Right hindlimb (tissue), 1 donor: ENCODE measurements around the gene GRID1.

Experiments used
- DNase-seq: peaks from one replicate; pipeline ENCODE4 v3.0.0-alpha.2; 2018

The GRID1 gene

DNA sequence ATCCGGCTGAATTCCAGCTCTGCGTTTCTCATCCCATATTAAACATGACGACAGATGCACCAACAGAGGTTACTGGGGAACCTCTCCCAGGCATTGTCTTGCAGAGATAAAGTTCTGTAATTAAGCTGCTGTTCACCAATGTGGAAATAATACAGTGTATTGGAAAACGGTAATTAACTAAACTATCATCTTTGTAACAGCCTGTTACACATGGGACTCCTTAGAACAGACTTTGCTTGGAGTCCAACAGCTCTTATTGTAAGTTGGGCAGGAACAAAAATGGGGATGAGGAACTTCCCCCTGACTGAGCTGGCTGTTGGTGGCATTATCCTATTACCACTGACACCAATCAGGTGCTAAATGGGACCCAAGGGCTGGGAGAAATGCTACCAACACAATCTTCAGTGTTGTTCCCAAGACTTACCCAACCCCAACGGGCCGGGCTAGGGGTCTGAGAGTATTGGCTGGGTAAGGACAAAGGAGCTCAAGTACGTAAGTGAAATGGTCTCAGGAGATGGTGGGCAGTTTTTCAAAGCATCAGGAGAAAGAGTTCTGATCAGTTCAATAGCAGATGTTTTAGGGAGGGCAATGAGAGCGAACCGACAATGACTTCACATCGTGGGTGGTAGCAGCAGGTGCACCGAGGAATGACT is 759.4 kb downstream of the GRID1 start:
- no peak for DNase-seq

DNA sequence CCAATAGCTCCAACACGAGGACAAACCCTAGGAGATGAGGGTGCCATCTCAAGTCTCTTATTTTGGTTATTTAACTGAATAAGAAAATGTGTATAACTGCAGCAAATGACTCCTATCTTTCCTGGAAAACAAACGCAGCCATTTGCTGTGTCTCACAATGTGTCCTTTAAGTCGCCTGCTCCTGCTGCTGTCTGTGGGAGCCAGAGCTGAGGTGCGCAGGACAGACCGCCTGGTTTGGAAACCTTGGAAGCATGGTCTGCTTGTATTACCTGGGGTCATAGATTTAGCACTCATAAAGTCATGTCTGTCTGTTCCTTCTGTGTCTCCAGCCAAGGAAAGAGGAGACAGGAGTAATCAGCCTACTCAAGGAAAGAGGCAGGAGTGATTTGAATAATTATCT is 760.2 kb downstream of the GRID1 start:
- DNase-seq, result no peak

DNA sequence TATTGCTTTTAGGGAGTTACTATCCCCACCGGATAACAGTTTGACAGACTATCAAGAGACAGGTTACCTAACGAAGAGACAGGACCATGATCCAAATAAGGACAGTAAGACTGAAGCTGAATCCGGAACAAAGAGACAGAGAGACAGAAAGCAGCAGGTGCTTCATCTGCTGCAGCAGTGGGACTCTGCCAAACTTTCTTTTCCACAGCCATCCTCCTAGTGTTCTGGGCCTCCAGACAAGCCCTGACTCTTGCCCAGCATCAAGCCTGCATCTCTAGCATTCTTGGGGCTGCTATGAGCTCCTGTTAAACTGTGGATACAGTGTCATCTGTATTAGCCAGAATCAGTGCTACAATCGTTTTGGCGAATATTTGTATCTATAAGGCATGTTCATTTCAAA is 761.7 kb downstream of the GRID1 start:
- DNase-seq, result no peak

DNA sequence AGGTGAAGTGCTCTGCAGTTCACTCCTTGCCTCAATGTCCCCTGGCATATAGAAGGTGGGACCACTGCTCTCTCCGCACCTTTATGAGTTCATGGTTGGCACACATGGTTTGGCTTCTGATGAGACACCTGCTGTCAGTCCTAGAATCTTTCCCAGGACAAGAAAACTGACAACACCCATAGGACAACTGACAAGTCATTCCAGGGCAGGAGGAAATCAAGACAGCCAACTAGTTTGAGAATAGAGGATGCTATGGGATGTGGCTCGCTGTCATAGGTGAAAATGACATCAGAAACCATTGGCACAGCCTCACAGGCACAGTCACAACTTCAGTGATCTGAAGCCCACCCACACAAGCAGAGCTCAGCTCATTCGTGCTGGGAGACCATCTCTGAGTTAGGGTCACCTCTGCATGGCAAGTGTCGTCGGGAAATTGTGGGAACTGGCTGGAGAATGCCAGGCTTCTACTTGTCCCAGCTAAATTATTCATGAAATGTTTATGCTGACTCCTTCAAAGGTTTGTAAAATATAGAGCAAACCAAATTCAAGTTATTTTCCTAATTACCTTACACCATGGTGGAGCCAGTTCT is 762.4 kb downstream of the GRID1 start:
- no peak for DNase-seq

DNA sequence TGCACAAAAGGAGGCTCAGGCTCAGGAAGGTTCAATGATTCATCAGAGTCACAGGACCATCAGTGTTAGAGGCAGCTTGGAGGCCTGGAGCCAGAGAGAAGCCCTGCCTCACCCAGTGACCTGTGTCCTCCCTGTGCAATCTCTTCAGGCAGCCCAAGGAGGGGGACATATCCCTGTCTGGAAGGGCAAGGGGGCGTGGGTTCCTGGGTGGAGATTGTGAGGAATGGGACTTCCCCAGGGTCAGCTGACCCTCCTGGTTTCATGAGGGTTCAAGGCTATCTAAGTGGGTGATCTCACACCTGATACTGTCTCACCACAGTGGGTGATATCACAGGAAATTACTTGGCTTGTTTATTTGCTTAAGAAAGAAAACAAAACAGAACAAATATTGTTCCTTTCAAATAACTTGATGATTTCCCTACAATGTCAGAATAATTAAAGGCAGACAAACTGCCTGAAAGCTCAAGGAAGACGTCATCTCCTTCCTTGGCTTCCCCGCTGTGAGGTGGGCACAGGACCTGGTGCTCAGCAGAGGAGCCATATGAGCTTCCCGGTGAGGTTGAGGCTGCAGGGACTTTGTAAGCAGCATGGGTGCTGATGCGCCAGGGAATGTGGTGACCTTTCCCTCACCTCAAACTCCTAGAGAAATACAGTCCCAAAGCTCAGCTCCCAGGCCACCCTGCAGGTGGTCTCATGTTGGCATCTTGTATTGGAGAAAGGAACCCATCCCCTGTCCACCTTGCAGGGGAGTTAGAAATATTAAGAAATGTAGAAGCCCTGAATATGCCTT is 763.2 kb downstream of the GRID1 start:
- no peak for DNase-seq

DNA sequence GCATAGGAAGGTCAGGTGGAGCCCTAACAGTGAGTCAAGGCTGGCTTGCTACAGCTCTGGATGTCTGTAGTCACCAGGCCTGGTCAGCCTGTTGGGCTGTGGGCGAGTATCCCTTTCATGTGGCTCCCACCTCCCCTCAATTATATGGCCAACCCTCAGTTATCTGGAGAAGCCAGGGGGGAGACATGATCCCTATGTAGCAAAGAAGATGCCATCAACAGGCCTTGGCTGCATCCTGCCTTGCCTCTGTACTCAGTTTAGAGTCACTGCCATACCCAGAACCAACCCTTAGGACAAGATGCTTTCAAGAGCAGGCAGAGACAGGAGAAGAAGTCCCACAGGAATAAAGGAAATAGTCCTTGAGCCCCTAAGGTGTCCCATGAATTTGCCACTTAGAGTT is 763.9 kb downstream of the GRID1 start:
- no peak for DNase-seq

DNA sequence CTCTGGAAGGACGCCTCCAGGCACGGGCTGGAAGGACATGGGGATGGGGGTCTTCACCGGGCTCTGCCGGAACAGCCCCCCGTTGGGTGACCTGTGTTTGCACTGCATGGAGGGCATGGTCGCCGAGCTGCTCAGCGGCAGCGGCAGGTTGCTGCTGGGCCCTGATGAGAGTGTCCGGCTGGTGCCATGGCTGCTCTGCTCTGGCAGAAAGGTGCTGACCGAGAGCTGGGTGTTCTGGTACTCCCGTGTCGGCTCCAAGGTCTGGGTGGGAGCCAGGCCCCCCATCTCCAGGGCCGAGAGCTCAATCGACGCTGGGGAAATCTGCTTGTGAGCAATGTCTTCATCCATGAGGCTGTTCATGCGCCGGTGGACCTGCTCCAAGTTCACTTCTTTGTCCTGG is 764.3 kb downstream of the GRID1 start:
- DNase-seq, result no peak

DNA sequence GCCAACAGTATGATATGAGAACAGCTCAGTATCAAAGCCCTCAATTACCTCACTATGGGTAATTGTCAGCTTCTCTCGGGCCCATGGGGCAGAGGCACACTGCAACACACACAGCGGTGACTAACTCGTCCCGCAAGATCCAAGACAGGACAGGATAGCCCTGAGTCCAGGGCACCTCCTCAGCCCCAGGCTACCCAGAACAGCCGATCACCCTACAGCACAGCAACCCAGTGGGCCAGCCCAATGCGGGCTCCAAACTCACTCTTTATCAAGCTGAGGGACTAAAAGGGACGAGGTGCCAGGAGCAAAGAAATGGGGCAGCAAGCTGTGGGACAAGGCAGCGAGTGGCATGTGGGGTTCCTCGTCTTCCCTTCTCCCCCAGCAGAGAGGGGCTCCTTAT is 765.1 kb downstream of the GRID1 start:
- DNase-seq, result no peak

DNA sequence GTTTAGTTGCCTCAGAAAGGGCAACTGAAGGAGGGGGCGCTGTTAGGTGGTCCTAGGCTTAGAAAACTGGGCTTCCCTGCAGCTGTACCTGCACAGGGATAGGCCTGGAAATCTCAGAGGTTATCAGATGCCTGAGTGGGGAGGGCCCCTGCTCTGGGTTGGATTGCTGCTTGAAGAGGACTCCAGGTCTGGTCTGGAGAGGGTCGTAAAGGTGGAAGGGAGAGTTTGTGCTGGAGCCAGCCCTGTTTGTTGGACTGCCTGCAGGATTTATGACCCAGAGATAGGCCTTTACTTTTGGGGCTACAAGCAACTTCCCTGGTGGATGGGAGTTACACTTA is 765.9 kb downstream of the GRID1 start:
- no peak for DNase-seq

DNA sequence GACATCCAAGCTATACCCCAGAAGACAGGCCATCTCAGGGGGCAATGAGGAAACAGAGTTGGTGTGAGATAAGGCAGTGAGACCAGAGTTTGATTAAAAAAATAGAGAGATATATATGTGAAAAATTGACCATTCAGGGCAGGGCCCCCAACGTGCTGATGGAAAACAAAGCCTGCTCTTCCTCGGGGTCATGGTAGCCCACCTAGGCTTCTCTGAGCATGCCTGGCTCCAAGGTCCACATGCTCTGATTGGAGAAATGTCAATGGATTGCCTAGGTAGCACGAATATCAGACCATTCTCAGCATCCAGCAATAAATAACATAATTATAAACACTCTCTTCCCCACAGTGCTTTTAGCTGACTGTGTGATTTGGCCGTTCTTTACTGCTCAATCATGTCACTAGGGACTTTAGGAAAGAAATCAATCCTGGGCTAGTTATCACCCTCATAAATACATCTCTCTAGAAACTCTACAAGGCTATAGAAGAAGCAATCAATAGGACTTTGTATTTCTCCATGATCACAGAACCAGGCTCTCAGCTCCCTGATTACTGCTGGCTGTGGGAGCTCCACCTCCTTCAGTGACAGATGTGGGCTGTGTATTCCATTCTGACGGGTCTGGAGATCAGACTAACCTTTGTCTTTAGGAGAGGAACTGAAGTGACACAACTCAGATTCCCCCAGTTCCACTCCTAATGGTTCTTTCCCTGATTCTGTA is 766.4 kb downstream of the GRID1 start:
- DNase-seq, result no peak

DNA sequence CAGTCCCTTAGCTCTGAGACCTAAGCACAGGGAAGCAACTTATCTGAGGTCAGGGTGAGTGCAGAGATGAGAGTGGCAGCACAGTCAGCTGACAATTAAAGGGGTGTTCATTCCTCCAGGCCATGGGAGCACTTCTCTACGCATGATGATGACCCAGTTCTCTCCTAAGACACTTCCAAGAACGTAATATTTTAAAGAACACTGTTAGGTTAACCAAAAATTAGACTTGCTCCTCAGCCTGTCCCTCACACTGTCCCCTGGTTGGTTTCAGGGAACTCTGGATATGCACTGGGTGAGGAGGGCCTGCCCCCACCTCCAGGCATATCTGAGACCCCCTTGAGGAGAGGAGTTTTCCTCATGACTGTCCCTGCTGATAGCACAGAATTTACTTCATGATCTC is 767.5 kb downstream of the GRID1 start:
- DNase-seq, result no peak

DNA sequence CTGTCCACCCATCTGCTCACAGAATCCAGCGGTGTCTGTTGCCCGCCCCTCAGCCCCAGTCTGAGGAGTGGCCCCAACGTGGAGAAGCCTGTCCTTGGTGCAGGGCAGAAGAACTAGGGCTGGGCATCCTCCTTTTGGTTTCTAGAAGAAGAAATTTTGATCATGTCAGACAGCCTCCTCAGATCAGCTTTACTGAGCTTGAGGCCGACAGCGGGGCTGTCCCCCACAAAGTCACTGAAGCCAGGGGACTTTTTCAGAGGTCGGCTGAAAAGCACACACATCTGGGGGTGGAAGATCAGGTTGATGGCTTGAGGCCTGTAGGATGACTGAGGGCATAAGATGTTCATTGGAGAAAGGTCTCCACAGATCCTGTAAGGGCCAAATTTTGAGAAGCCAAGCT is 767.9 kb downstream of the GRID1 start:
- DNase-seq, result no peak

DNA sequence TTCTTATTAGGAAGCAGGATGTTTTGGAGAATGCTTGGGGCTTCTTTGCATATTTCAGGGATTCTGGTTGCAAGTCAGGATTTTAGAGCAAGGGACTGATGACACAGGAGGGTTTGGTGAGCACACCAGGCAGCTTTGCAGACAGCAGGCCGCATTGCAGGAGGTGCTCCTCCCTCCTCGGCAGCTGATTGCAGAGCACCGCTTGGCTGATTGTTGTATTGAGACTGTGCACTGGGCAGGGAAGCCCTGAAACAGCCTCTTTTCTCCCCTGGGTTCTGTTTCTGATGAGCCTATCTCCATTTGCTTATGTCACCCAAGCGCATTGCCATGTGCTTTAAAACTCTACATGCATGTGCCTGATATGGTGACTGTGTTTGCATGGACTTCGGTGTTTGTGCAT is 769.6 kb downstream of the GRID1 start:
- no peak for DNase-seq

DNA sequence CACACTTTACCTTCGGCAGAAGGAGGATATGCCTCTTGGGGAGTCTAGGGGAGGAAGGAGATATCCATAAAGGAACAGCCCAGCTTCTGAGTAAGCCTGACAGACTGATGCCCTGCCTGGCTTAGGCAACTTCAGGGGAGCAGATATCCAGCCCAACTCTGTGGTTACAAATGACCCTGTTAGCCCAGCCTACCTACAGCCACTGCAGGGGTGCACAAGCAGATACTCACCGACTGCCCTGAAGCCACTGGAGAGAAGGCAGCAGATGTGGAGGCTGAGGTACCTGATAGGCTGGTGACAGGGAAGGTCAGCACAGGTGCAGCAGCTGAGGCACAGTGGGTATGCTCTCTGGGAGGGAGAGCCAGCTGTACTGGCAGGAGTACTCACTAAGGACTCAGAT is 770.2 kb downstream of the GRID1 start:
- no peak for DNase-seq

DNA sequence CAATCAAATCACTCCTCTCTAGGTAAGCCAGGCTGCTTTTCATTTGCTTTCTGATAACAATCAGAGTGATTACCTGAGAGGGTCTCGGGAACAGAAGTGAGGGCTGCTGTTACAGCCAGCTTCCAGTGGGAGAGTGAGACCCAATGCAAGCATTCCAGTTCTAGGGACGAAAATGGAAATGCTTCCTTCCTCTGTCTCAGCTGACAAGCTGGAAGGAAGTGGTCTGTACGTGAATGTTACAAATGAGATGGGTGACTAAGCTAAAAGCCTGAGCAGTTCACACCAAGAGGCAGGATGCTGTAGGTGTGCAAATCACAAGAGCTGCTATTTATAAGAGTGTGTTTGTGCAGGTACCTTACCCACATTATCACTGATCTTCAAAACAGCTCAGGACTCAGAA is 772.4 kb downstream of the GRID1 start:
- DNase-seq, result no peak

DNA sequence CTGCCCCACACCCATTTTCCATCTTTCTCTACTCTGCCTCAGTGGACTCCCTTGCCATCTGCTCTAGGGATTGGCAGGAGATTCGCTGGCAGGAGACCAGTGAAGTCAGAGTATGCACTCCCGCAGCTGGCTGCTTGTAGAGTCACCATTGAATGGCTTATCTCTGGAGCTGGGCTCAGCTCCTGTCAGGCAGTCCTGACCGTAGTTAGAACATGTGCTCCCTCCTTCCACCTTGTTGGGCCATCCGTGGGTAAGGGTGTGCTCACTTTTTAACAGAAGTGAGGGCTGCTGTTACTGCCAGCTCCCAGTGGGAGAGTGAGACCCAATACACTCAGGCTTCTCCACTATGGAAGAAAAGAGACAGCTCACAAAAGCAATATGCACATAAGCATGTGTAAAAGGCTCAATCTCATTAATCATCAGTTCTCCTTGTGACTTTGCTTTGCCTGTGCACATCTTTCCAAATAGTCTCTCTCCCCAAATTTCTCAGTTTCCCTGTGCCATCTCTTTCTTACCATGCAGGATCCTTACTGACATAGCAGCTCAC is 773.3 kb downstream of the GRID1 start:
- no peak for DNase-seq

DNA sequence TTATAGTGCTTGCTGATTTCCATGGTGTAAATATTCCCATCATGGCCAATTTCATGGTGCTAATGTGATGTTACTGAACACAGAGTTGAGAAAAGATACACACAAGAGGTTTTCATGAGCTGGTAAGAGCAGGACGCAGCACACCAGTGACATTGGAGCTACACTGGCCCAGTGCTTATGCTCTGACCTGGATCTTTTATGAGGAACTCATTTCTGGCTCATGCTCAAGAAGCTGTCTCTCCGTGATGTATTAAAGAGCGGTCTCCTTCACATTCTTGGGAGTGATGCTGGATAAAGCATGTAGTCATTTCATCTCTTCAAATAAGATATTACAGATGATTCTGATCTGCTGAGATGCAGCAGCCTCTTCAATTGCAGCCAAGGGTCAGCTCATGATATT is 785.2 kb downstream of the GRID1 start:
- no peak for DNase-seq

DNA sequence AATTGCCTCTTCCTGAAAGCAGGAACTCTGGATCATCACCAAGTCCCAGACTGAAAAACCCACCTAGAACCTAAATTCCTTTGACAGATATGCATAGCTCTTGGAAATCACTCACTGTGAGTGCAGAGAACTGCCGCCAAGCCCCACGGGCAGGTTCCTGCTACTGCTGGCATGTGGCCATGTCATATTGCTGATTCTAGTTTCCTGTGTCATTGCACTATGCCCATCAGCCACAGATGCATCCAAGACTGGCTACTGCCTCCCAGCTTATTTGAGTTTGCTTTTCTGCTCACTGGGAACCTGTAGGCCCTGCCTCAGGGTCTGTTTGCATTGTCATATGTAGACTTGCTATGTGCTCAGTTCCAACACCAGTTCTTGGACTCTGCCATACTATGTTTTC is 786.0 kb downstream of the GRID1 start:
- DNase-seq, result no peak

DNA sequence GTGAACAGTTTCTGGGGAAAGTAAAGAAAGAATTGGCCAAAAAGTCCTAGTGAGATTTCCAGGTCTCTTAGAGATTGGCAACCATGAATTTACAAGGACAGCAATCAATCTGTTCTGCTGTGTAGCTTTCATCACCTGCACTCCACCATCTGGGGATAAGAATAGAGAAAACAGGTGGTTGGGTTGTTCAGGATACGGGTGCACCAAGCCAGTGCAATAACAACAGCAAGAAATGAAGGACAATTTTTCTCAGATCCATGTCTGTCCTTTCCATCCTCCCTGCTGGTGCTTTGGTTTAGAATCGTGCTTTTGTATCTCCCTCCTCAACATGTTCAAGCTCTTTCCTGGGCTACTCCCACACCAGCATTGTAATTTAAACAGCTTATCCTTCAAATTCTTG is 787.7 kb downstream of the GRID1 start:
- no peak for DNase-seq

DNA sequence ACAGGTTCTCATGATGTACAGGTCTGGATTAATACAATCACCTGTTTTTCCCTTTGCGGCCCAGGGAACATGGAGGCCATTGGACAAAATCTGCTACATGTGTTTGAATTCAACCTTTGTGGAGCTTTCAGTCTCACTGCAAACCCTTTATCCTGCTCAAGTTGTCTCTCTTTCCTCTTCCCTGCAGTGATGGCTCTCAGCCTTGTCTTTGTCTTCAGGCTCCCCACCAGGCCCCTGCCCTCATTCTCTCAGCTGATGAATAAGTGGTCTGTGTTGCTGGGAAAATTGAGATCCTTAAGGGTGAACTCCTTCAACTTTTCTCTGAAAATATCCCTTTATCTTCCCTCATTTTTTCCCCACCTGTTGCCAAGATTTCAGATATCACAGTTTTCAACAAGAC is 791.2 kb downstream of the GRID1 start:
- DNase-seq, result no peak

DNA sequence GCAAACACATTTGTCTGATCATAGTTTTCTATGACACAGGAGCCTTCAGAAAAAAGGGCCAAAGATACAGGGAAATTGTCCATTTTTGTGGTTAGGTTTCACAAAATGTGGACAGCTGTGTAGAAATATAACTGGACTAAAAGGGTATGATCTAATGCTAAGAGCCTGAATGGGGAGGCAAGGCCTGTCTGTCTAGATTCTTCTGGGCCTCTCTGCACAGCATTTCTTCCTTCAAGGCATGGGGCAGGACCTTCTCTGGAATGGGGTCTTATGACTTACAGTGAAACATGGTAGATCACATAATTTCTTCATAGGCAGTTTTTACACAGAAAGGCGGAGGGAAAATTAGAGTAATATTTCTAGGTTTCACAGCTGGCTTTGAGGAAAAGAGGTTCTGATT is 795.7 kb downstream of the GRID1 start:
- DNase-seq, result no peak

DNA sequence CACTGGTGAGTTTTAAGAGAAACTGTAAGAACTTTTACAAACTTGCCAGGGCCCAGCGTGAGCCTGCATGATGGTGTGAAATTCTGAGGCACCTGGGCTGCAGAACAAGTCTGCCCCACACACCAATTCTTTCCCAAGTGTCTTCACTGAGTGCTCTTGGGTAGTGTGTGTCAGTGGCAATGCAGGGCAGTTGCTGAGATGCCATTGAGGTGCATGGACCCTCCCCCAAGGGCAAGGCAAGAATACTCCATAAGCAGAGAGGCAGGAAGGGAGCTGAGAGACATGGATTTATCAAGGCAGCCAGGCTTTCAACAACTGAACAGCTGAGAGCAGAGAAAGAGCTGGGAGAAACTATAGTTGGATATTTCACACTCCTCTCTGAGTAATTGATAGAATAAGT is 801.2 kb downstream of the GRID1 start:
- no peak for DNase-seq

DNA sequence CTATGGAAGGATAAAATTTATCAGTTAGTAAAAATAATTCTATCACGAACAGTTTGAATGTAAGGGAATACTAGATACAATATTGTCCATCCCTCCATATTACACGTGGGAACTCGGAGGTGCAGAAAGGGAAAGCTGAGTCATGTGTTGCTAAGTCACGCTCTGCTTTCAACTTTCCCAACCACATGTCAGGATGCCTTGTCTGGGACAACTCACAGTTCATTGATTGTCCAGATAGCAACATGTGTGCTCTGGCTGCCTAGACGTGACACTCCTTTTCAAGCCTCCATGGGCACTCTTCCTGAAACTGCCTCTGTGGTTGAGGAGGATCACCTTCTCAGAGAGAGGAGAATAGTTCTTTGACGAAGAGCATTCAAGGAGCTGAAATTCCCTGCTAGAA is 808.1 kb downstream of the GRID1 start:
- no peak for DNase-seq

DNA sequence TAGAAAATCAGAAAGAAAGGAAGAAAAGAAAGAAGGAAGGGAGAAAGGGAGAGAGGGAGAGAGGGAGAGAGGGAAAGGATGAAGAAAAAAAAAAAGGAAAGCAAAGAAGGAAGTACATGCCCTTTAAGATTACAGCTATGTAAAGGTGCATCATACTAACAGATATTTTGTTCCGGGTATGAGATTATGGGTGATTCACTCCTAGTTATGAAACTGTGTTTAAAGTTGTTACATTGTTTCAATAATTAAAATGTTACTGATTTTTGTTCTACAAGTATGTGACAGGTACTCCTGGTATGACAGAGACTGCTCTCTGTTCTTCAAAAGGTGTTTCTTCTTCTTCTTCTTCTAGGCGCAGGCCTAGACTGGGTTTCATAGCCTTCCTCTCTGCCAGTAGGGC is 808.9 kb downstream of the GRID1 start:
- DNase-seq, result no peak
